ENCODE results near the gene DHX8.

The DHX8 gene

DNA sequence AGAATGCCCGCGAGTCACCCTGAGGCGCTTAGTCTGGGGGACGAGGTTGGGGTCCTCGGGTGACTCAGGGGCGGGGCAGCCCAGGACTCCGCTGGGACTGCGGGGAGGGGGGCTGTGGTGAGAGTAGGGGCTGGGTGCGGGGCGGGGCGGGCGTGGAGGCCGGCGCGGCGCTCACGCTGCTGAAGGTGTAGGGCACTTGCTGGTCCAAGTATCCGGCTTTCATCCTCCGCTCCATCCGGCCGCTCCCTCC is 61.5 kb downstream of the DHX8 start:
- in situ Hi-C loops (cut with MboI; ENCODE audit: low sequenced_read_pairs): no loop called here

DNA sequence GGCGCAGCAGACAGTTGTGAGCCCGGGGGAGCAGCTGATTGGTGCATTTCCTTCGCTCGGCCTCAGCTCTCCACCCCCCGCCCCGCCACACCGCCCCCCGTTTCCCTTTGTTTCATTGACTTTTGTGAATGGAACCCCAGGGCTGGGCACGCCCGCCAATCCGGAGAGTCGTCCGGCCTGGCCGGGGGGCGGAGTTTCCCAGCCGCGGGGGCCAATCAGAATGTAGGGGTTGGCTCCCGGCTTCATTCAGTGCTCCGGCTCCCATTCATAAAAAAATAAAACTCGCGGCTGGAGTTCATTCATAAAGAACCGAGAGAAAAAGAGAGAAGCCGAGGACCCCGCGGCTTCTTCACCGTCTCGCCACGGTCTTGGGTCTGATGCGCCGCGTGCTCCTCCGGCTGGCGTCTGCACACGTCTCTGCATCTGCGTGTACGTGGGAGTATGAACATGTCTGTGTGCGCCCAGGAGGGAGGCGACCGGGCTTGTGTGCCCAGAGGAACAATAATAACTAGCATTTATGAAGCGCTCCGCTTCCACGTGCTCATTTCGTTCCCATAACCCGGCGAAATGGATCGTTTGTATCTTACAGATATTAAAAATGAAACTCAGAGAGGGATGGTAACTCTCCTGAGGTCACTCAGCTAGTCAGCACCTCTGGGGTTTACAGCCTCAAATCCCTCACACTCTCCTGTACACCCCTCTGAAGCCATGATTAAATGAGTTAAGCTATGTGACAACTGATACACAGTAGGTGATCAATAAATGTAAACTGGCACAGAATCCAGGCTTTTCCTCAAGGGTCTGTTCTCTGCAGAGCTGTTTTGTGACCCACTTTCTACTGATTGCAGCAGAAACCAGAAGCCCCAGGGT is 62.8 kb downstream of the DHX8 start, which contains the start of gene ETV4:
ETV4 (minus strand) TSS at position 22 of the 870 bp plus-strand sequence. CDS start 723 bp downstream, outside the sequence.
- in situ Hi-C loops (cut with MboI; ENCODE audit: low sequenced_read_pairs): no loop called here

DNA sequence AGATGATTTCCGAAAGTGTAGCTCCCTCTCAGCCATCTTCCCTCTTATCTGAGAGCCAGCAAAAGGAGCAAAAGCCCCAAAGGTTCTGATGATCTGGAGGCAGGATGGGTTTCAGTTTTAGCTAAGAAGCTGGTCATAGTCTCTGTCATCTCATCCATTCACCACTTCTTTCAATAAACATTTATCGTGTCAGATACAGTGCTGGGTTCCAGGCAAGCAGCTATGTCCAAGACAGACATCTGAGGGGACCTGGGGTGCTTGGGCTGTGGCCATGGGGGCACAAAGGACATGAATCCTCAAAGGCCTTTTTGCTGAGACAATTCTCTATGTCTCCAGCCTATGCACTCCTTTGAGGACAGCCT is 63.4 kb downstream of the DHX8 start:
- in situ Hi-C loops (cut with MboI; ENCODE audit: low sequenced_read_pairs): no loop called here

DNA sequence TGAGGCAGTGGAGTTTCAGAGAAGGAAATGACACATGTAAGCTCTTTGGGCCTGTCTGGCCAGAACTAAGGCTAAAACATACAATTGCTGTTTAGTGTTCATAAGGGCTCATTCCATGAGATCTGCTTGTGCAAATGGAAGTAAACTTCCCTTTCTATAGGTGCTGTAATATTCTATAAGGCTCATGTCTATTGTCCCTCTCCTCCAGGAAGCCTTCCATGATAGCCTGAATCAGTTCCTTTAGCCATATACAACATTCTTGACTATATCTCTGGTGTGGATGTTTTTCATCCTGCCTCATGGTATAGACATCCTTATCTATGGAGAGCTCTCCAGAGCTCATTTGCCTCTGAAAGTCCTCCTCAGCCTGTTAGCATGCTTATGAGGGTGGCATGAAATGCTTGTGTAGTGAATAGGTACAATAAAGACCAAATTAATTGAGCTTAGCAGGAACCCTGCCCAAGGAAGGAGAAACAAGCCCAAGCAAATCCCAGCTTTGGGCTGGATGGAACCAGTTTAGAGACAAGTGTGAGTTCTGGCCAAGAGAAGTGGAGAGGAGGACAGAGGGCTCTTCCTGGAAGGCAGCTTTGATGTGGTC is 64.0 kb downstream of the DHX8 start:
- in situ Hi-C loops (cut with MboI; ENCODE audit: low sequenced_read_pairs): no loop called here

DNA sequence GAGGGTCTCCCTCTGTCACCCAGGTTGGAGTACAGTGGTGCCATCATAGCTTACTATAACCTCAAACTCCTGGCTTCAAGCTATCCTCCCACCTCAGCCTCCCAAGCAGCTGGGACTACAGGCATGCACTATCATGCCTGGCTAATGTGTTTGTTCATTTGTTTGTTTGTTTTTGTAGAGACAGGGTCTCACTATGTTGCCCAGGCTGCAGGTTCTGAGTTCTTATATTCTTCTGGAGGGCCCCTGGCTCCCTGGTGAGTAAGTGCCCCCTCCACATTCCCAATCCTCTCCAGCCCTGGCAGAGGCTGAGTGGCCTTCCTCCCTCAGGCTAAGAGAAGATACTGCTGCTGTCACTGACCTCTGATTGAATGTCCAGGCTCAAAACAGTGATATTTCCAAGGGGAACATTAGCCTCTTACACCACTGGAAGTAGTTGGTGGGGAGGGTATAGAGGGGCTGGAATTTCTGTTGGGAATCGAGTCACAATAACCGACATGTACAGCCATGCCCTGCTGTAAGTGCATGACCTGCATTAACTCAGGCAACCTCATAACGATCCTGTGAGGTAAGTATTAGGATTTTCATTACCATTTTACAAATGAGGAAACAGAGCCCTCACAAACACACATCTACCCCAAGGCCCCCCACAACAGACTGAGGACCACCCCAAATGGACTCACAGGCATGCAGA is 65.1 kb downstream of the DHX8 start:
- in situ Hi-C loops (cut with MboI; ENCODE audit: low sequenced_read_pairs): no loop called here

DNA sequence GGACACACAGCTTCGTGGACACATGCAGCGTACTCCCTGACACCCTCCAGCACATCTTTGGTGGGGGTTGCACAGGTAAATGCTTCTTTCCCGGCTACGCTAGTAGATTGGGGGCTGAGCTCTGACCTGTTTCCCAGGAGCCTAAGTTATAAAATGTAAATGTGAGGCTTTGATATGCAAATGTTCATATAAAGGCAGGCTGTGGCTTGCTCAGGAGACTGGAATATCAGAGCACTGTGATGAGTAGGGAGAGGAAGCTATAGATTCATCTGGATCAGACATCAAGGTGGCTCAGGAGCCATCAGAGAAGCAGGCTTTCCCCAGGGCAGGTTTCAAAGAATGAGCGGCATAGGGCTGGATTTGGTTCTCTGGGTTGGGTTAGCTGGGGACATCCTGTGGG is 65.7 kb downstream of the DHX8 start:
- in situ Hi-C loops (cut with MboI; ENCODE audit: low sequenced_read_pairs): no loop called here

DNA sequence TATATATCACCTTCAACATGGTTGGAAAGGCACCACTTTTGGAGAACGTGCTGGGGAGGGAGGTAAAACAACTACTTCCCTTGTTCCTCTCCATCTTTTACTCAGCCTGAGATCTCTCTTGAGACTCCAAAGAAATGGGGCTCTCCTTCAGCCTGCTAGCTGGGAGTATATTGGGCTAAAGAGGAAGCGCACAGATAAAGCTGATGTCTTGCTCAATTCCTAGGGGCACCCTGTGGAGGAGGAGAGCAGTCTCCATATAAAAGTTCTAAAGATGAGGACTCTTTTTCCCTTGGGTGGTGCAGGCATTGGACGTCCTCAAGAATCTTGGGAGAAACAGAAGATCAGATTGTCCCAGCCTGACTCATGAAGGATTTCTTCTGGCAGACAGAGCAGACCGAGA is 67.0 kb downstream of the DHX8 start:
- in situ Hi-C loops (cut with MboI; ENCODE audit: low sequenced_read_pairs): no loop called here

DNA sequence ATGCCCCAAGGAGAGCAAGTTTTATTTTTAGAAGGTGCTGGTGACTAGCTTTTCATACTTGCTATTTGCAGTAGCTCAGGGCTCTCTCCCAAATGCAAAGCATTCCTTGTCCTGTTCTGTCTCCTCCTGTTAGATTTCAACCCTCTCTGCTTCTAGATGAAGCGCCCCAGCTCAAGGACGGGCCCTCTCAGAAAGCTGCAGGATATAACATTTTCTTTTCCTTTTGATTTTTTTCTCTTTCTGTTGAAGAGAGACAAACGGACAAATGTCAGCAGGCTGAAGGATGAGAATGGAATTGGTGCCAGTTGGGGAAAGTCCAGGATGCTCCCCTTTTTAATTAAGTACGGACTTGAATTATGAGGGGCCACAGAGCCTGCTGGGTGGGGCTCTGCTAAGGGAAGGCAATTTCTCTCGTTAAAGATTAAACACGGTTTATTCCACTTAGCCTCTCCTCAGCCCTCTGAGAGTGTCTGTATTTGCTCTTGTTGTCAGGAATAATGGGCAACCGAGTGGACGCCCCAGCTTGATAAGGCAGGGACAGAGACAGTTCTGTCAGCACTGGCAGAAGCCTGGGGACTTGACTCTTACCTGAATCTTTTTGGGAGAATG is 68.6 kb downstream of the DHX8 start:
- in situ Hi-C loops (cut with MboI; ENCODE audit: low sequenced_read_pairs): no loop called here

DNA sequence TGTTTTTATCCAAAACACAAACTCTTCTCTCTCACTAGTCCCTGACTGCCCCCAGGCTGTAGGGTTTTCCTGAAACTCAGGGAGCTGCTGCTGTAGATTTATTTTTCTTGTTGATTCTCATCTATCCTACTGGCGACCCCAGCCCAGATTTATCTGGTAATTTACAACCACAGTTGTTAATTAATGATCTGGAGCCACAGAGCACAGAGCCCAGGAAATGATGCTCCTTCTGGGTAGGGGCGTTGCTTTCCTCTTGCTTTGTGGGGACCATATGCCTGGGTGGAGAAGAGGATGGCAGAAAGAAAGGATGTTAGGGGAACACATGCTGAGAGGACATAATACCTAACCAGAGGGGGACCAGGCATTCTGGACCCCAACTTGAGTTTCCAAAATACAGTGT is 69.8 kb downstream of the DHX8 start:
- in situ Hi-C loops (cut with MboI; ENCODE audit: low sequenced_read_pairs): no loop called here

DNA sequence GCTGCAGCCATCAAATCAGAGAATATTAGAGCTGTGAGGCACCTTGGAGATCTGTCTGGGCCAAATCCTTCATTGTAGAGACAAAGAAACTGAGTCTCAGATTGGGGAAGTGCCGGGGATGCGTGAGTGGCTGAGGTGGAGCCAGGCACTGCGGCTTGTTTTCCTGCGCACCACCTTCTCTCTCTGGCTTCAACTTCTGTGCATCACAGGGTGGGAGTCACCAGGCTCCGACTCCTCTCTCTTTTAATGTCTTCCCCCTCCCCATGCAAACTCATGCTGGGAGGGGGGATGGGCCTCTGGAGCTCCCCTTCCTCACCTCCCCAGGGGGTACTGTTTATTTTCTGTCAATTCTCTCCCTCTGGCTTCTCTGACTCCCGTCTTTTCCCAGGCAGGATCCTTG is 71.1 kb downstream of the DHX8 start:
- in situ Hi-C loops (cut with MboI; ENCODE audit: low sequenced_read_pairs): no loop called here

DNA sequence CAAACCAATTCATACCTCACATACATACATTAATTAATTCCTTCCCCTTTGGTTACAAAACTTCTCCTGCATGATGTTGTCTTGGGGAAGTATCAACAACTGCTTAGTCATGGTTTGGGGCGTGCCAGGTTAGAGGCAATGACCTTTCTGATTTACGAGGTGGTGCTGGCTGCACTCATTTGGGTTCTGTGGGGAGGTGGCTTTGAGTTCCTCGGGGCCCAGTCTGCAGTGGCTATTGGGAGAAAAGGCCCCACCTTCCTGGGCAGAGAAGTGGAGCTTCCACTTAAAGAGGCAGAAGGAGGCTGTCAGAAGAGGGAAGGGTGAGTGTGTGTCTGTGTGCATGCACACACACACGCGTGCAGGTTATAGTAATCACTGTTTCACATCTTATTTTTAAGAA is 72.5 kb downstream of the DHX8 start:
- in situ Hi-C loops (cut with MboI; ENCODE audit: low sequenced_read_pairs): no loop called here

DNA sequence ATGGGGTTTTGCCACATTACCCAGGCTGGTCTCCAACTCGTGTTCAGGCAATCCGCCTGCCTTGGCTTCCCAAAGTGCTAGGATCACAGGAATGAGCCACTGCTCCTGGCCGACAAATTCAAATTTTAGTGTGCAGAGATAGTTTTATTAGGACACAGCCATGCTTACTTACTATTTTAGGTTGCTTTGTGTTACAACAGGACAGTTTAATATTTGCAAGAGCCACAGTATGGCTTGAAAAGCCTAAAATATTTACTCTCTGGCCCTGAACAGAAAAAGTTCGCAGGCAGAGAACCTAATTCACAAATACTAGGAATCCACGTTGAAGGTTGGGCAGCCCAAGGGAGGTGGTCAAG is 75.0 kb downstream of the DHX8 start:
- in situ Hi-C loops (cut with MboI; ENCODE audit: low sequenced_read_pairs): no loop called here

DNA sequence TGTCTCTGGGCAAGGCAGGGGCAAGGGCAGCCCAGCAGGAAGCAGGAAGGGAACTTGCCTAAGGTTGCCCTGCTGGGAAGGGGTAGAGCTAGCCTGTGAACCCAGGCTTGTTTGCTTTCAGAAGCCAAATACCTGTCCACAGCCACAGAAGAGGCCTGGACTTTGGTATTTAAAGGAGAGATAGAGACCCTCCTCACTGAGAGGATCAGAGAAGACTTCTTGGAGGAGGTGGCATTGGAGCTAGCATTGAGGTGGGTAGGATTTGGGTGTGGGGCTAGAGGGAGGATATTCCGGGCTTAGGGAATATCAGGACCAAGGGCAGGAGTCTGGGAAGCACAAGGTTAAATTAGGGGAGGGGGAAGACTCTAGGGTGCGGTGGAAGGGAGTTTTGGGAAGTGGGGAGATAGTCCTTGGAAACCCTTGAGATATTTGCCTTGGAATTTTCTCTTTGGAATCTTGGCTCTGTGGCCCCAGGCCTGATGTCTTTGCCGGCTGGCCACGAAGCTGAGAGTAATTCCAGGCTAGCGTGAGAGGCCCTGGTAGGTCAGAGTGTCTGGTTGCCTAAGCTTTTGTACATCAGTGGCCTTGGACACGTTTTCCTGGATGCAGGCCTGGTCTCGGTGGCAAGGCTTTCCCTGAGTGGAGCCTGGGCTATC is 75.5 kb downstream of the DHX8 start:
- in situ Hi-C loops (cut with MboI; ENCODE audit: low sequenced_read_pairs): no loop called here

DNA sequence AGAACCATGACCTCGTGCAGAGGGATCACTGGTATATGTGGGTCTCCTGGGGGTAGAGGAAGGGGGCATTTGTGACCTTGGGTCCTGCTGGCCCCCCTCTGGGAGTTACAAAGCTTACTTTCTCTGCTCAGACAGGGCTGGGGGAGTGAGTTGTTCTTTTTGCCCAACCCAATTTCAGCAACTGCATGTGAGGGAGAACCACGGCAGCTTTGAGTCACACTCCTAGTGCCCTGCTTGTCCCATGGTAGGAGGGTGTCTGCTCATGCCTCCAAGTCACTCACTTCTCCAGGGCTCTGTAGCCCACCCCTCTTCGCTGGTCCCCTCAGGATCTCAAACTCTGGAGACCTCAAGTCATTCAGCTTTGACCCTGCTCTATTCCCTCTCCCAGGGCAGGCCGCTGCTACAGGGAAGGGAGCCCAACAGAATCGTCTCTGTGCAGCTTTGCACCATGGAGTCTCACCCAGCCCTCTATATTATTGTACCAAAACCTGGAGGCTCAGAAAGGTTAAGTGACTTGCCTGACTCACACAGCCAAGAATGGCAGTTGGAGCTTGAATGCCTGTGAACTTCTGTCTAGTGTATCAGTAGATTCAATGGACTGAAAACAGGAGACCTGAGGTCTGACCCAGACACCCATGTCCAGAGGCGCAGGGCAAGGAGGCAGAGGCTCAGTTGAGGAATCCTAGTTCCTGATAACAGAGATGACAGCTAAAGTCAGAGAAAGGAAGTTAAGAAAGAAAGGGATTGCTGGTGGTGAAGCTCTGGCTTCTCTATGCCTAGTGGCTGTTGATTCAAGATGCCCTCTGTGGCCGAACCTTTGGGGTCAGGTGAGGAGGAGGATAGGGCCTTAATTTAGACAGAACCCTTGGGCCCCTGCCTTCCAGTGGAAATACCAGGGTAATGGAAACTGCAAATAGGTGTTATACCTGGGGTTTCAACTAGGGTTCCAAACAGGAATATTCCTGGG is 77.0 kb downstream of the DHX8 start:
- in situ Hi-C loops (cut with MboI; ENCODE audit: low sequenced_read_pairs): no loop called here

DNA sequence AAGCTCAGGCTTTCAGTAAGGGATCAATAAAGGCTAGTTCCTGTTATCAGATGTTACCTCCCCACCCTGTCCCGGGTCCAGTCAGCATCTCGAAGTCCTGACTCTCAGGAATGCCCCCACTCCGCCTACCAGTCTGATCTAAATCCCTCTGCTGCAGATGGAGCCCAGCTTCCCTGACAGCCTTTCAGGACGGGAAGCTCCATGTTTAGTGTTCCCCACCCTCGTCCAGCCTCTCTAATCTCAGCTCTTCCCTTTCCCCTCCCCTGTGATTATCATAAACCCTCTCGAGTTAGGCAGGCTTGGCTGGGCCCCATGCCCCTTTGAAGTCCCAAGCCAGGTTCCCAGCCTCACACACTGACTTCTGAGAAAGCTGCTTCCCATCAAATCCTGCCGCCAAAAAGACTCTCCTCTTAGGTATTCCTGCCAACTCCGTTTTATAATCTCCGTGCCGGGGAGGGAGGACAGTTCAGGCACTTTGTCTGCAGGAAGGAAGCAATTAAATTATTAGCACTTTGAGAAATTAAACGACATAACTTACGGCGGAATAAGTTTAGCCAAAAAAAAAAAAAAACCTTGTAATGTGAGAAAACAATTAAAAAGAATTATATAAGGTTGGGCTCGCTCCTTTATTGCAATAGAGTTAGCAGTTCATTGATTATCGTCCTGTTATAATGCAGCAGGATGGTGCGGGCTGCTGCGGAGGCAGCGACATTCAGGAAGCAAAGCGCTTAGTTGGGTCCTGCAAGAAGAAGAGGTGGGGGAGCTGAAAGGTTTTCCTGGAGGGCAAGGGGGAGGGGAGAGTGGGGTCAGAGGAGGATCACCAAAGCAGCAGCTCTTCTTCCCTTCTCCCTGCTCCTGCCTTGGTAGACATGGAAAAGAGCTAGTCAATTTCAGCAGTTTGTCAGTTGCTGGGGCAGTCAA is 79.2 kb downstream of the DHX8 start:
- in situ Hi-C loops (cut with MboI; ENCODE audit: low sequenced_read_pairs): no loop called here

DNA sequence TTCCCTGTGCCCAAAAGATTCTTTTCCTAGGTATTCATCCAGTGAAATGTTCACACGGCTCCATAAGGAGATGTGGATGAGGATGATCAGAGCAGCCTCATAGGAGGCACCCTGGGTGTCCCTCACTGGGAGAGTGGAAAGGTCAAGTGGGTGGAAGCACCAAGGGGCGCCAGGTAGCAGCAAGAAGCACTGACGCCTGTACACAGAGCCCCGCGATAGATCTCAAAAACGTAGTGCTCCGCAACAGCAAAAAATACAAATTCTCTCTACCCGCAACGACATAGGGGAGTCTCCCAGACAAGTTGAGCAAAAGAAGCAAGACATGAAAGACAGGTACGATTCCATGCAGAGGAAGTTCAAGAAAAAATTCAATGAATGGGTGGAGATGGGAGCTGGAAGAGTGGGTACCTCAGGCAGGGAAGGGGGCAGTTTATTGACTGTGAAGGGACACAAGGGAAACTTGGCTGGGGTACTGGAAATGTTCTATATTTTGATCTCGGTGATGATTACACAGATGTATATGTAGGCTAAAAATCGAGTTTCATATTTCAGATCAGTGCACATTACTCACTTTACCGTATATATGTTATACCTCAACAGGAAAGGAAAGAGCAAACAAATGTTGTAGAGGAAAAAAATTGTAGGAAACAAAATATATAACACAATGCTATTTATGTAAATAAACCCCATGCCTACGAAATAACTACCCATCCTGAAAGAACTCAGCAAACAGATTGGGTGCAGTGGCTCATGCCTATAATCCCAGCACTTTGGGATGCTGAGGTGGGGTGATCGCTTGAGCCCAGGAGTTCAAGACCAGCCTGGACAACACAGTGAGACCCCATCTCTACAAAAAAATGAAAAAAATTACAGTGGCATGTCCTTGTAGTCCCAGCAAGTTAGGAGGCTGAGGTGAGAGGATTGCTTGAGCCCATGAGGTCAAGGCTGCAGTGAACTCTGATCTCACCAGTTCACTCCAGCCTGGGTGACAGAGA is 80.1 kb downstream of the DHX8 start:
- in situ Hi-C loops (cut with MboI; ENCODE audit: low sequenced_read_pairs): no loop called here

DNA sequence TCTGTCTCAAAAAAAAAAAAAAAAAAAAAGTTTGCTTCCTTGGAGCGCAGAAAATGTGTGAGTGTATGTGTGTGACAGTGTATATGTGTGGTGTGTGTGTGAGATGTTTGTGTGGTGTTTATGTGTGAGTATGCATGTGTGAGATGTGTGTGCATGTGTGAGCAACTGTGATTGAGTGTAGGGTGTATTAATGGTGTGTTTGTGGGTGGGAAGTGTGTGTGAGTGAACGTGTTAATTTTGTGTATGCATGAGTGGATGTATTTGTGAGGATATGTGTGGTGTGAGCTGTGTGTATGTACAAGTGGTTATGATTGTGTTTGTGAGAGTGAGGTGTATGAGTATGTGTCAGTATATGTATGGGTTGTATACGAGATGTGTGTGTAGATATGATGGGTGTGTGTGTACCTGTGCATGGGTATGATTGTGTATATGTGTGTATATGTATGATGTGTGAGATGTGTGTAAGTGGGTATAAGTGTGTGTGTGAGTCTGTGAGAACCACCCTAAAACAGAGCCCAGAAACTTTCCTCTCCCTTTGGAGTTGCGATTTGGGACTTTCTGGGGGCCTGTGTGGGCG is 84.8 kb downstream of the DHX8 start:
- in situ Hi-C loops (cut with MboI; ENCODE audit: low sequenced_read_pairs): no loop called here

DNA sequence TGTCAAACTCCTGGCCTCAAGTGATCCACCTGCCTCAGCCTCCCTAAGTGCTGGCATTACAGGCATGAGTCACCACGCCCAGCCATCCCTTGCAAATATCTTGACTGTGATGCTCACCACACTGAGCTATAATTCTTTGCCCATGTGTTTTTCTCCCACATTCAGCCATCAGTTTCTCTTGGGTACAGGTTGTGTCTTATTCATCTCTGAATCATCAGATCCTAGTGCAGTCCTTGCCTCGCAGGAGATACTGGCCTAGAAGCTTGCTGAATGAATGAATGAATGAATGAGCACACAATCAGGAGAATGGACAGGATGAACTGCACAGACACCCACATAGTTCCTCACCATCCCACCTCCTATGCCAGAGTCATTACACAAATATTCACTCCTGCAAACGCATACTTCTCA is 86.7 kb downstream of the DHX8 start:
- in situ Hi-C loops (cut with MboI; ENCODE audit: low sequenced_read_pairs): loop anchor here (10.0 kb wide), 1 partner anchor 194 kb away; no protein-coding TSS in a partner anchor
